Tibial artery (tissue), 4 donors: ENCODE data around the gene PANX3.

Source experiments
- DNase-seq, 2 donors: peaks; one replicate each; pipeline ENCODE4 v3.0.0-alpha.2; 2019
- H3K27ac ChIP-seq, 2 donors: fragments of 200-600 bp; sonication (generic) in 1 of 2; 1 replicate in 1 of 2; 2 replicates in 1 of 2; pipeline ENCODE4 v1.5.1; 2018 to 2019; ENCODE audit warnings: mild to moderate bottlenecking in 1 of 2
- H3K27me3 ChIP-seq, 2 donors: fragments of 200-600 bp; sonication (generic) in 1 of 2; one replicate each; pipeline versions ENCODE4 v1.5.1 to v1.6.0; 2016 to 2019
- H3K36me3 ChIP-seq, 3 donors: fragments of 200-600 bp; sonication (generic) in 2 of 3; one replicate each; pipeline ENCODE4 v1.5.1; 2016 to 2019; ENCODE audit warnings: mild to moderate bottlenecking in 2 of 3
- H3K4me1 ChIP-seq, 4 donors: fragments of 200-600 bp; sonication (generic) in 2 of 4; 1 replicate in 3 of 4; 2 replicates in 1 of 4; pipeline ENCODE4 v1.5.1; 2016 to 2019
- H3K4me3 ChIP-seq, 2 donors: fragments of 200-600 bp; sonication (generic) in 1 of 2; 1 replicate in 1 of 2; 2 replicates in 1 of 2; pipeline ENCODE4 v1.5.1; 2018 to 2019; ENCODE audit warnings: mild to moderate bottlenecking in 2 of 2
- H3K9me3 ChIP-seq, 3 donors: fragments of 200-600 bp; sonication (generic) in 1 of 3; one replicate each; pipeline ENCODE4 v1.5.1; 2016 to 2019
- CTCF ChIP-seq, 2 experiments: fragments of 200-600 bp in 1 of 2; fragments of 450-650 bp in 1 of 2; IDR thresholded peaks; one replicate each; pipeline ENCODE4 v1.5.1; 2017 to 2019; ENCODE audit warnings: antibody characterized with exemption in 2 of 2, mild to moderate bottlenecking in 1 of 2, moderate library complexity in 1 of 2
- intact Hi-C: fragments of 100-400 bp; cut with DNase I; formaldehyde crosslinking; loops from one replicate; pipeline ENCODE4 v1.15.0; 2023; ENCODE audit warnings: low total_unique reads

The PANX3 gene

GRCh38 chr11:124669193-124669592 is 58.0 kb downstream of the PANX3 start:
- Histone ChIP-seq H3K27ac (no peak overlapping the region), H3K9me3 (no peaks in the 10 kb centered on the region), H3K36me3 (peaks cover 5 to 26% (median 7%) of the 10 kb centered on the region in 3 donors), H3K4me3 (no peak overlapping the region), H3K4me1 (peaks cover 0 to 11% (median 10%) of the 10 kb centered on the region in 4 donors), H3K27me3 (no peaks in the 10 kb centered on the region)
- intact Hi-C loops, result loop anchor here (5.0 to 10.0 kb wide), 2 partner anchors 166 to 198 kb away; partner anchors contain the start of gene ROBO3
- peak in 1 of 2 donors; percentile 25 for DNase-seq
- TF ChIP-seq CTCF (IDR thresholded peaks at IDR 0.05), result peak; percentile 76 to 86
